Measurements from ENCODE around the gene OVCA2. TPM values are rescaled to one million over a fixed set of nuclear protein-coding genes. Genes with fewer than 3 reads are reported as not detected.

Gene OVCA2
- total and polyA plus RNA-seq, 10 donors = 20.9 to 68.8 (median 35.6) TPM

DNA sequence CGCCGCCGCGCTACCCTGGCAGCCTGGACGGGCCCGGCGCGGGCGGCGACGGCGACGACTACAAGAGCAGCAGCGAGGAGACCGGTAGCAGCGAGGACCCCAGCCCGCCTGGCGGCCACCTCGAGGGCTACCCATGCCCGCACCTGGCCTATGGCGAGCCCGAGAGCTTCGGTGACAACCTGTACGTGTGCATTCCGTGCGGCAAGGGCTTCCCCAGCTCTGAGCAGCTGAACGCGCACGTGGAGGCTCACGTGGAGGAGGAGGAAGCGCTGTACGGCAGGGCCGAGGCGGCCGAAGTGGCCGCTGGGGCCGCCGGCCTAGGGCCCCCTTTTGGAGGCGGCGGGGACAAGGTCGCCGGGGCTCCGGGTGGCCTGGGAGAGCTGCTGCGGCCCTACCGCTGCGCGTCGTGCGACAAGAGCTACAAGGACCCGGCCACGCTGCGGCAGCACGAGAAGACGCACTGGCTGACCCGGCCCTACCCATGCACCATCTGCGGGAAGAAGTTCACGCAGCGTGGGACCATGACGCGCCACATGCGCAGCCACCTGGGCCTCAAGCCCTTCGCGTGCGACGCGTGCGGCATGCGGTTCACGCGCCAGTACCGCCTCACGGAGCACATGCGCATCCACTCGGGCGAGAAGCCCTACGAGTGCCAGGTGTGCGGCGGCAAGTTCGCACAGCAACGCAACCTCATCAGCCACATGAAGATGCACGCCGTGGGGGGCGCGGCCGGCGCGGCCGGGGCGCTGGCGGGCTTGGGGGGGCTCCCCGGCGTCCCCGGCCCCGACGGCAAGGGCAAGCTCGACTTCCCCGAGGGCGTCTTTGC is 16.2 kb downstream of the OVCA2 start:
- TF ChIP-seq, protein P1, sequence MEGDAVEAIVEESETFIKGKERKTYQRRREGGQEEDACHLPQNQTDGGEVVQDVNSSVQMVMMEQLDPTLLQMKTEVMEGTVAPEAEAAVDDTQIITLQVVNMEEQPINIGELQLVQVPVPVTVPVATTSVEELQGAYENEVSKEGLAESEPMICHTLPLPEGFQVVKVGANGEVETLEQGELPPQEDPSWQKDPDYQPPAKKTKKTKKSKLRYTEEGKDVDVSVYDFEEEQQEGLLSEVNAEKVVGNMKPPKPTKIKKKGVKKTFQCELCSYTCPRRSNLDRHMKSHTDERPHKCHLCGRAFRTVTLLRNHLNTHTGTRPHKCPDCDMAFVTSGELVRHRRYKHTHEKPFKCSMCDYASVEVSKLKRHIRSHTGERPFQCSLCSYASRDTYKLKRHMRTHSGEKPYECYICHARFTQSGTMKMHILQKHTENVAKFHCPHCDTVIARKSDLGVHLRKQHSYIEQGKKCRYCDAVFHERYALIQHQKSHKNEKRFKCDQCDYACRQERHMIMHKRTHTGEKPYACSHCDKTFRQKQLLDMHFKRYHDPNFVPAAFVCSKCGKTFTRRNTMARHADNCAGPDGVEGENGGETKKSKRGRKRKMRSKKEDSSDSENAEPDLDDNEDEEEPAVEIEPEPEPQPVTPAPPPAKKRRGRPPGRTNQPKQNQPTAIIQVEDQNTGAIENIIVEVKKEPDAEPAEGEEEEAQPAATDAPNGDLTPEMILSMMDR (IDR thresholded peaks at IDR 0.05 in 8 of 11, conservative IDR thresholded peaks at IDR 0.05 in 3 of 11) = no peak
- no peak for TF ChIP-seq POLR2A (IDR thresholded peaks at IDR 0.05)
- peak in 2 of 3 donors; percentile 36 to 63 for TF ChIP-seq POLR2AphosphoS5 (IDR thresholded peaks at IDR 0.05)
- 44 to 53% (median 50%) methylated on average over 68 to 98 of the region's 98 CpGs for WGBS, 5 donors
- H3K27ac ChIP-seq = peak overlapping the region; percentile 15 to 89 (median 86)
- intact Hi-C loops (cut with DNase I; ENCODE audit: low total_unique reads) = loop anchor here (10.0 kb wide), 1 partner anchor 227 kb away; no protein-coding TSS in a partner anchor
- peaks cover 47 to 99% (median 81%) of the 10 kb centered on the region in 6 donors for H3K4me1 ChIP-seq
- H3K4me3 ChIP-seq = peak overlapping the region in 5 of 8 donors; percentile 40 to 78 (median 58)
- H3K27me3 ChIP-seq (replicated peaks in 1 of 7) = peaks cover 0 to 64% (median 26%) of the 10 kb centered on the region in 7 donors
- no peaks in the 10 kb centered on the region for H3K9me3 ChIP-seq
- peaks cover 0 to 58% (median 7%) of the 10 kb centered on the region in 6 donors for H3K36me3 ChIP-seq
- DNase-seq = peak; percentile 80

DNA sequence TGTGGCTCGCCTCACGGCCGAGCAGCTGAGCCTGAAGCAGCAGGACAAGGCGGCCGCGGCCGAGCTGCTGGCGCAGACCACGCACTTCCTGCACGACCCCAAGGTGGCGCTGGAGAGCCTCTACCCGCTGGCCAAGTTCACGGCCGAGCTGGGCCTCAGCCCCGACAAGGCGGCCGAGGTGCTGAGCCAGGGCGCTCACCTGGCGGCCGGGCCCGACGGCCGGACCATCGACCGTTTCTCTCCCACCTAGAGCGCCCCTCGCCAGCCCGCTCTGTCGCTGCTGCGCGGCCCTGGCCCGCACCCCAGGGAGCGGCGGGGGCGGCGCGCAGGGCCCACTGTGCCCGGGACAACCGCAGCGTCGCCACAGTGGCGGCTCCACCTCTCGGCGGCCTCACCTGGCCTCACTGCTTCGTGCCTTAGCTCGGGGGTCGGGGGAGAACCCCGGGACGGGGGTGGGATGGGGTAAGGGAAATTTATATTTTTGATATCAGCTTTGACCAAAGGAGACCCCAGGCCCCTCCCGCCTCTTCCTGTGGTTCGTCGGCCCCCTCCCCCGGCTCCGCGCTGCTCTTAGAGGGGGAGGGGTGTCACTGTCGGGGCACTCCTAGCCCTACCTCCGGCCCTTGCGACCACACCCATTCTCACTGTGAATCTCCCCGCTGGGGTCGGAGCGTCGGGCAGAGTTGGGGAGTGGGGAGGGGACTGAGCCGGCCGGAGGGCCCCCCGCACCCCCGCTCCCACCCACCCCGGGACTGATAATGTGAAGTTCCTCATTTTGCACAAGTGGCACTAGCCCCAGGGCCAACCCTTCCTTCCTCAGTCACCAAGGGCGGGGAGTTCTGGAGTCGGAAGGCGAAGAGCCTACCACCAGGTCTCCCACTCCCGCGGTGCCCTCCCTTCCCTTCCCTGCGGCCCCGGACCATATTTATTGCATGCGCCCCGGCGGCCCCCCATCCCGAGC is 17.0 kb downstream of the OVCA2 start:
- H3K9me3 ChIP-seq = no peaks in the 10 kb centered on the region
- peaks cover 0 to 67% (median 7%) of the 10 kb centered on the region in 6 donors for H3K36me3 ChIP-seq
- 14 to 27% (median 15%) methylated on average over 39 to 78 of the region's 78 CpGs for WGBS, 5 donors
- H3K4me1 ChIP-seq = peaks cover 38 to 99% (median 79%) of the 10 kb centered on the region in 6 donors
- TF ChIP-seq POLR2AphosphoS5 (IDR thresholded peaks at IDR 0.05) (peak; percentile 13 to 77 (median 48)), POLR2A (IDR thresholded peaks at IDR 0.05) (no peak)
- TF ChIP-seq, protein P1 (IDR thresholded peaks at IDR 0.05 in 8 of 11, conservative IDR thresholded peaks at IDR 0.05 in 3 of 11) = peak; percentile 59 to 91 (median 80)
- peak overlapping the region; percentile 19 to 89 (median 86) for H3K27ac ChIP-seq
- peak overlapping the region in 7 of 8 donors; percentile 26 to 78 (median 40) for H3K4me3 ChIP-seq
- peak; percentile 96 for DNase-seq
- intact Hi-C loops (cut with DNase I; ENCODE audit: low total_unique reads) = loop anchor here (10.0 kb wide), 1 partner anchor 226 kb away; no protein-coding TSS in a partner anchor
- peaks cover 0 to 55% (median 20%) of the 10 kb centered on the region in 7 donors for H3K27me3 ChIP-seq (replicated peaks in 1 of 7)

DNA sequence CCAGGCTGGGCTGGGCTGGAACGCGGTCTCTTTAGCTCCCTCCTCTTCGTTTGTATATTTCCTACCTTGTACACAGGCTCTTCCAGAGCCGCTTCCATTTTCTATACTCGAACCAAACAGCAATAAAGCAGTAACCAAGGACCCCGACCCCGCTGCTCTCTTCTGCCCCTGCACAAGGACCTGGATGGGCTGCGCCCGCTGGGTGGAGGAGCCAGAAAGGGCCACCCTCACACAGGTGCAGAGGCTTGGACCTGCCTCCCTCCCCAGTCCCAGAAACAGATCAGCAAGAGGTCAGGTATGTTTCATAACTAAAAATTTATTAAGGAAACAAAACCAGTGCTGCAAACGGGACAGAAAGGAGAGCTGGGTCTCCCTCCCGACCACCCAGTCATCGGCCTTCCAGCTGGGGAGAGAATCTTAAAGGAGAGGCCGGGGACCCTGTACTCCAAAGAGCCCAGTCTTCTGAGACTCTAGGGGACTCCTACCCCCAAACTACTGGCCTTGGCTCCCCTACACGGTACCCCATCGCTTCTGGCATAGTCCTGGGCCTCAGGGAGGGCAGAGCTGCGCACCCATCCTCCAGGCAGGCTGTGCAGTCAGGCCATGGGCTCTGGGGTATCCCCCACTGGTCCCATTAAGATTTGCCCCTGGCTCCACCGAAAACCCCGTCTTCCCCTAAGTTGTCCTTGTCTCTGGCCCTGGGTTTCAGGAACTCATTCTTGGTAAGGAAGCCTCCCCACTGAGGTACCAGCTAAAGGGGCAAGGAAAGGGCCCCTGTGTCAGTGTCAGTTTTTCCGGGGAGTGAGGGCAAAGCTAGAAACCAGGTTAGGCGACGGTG is 17.9 kb downstream of the OVCA2 start:
- peaks cover 37 to 99% (median 79%) of the 10 kb centered on the region in 6 donors for H3K4me1 ChIP-seq
- TF ChIP-seq, protein P1 (IDR thresholded peaks at IDR 0.05 in 8 of 11, conservative IDR thresholded peaks at IDR 0.05 in 3 of 11) = no peak
- no peak for TF ChIP-seq POLR2AphosphoS5 (IDR thresholded peaks at IDR 0.05)
- no peak for TF ChIP-seq POLR2A (IDR thresholded peaks at IDR 0.05)
- DNase-seq = no peak
- WGBS, 5 donors = 50 to 61% (median 54%) methylated on average over 18 to 21 of the region's 21 CpGs
- H3K36me3 ChIP-seq = peaks cover 0 to 76% (median 14%) of the 10 kb centered on the region in 6 donors
- H3K9me3 ChIP-seq = no peaks in the 10 kb centered on the region
- H3K4me3 ChIP-seq = peak overlapping the region in 5 of 8 donors; percentile 40 to 78 (median 42)
- intact Hi-C loops (cut with DNase I; ENCODE audit: low total_unique reads) = loop anchor here (10.0 kb wide), 1 partner anchor 225 kb away; no protein-coding TSS in a partner anchor
- peak overlapping the region; percentile 19 to 89 (median 86) for H3K27ac ChIP-seq
- peaks cover 0 to 46% (median 16%) of the 10 kb centered on the region in 7 donors for H3K27me3 ChIP-seq (replicated peaks in 1 of 7)

All from spleen (tissue), 11 donors.